HG03103 (cell line): ENCODE results near the gene PLB1.

Source experiments
- ATAC-seq: cut with Tn5 transposase; IDR thresholded peaks from one replicate; pipeline ENCODE4 v1.9.1; 2021; ENCODE audit warnings: low read depth; ENCODE audit not compliant: unreplicated experiment

PLB1 gene, protein sequence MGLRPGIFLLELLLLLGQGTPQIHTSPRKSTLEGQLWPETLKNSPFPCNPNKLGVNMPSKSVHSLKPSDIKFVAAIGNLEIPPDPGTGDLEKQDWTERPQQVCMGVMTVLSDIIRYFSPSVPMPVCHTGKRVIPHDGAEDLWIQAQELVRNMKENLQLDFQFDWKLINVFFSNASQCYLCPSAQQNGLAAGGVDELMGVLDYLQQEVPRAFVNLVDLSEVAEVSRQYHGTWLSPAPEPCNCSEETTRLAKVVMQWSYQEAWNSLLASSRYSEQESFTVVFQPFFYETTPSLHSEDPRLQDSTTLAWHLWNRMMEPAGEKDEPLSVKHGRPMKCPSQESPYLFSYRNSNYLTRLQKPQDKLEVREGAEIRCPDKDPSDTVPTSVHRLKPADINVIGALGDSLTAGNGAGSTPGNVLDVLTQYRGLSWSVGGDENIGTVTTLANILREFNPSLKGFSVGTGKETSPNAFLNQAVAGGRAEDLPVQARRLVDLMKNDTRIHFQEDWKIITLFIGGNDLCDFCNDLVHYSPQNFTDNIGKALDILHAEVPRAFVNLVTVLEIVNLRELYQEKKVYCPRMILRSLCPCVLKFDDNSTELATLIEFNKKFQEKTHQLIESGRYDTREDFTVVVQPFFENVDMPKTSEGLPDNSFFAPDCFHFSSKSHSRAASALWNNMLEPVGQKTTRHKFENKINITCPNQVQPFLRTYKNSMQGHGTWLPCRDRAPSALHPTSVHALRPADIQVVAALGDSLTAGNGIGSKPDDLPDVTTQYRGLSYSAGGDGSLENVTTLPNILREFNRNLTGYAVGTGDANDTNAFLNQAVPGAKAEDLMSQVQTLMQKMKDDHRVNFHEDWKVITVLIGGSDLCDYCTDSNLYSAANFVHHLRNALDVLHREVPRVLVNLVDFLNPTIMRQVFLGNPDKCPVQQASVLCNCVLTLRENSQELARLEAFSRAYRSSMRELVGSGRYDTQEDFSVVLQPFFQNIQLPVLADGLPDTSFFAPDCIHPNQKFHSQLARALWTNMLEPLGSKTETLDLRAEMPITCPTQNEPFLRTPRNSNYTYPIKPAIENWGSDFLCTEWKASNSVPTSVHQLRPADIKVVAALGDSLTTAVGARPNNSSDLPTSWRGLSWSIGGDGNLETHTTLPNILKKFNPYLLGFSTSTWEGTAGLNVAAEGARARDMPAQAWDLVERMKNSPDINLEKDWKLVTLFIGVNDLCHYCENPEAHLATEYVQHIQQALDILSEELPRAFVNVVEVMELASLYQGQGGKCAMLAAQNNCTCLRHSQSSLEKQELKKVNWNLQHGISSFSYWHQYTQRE (N-terminal part only)

DNA sequence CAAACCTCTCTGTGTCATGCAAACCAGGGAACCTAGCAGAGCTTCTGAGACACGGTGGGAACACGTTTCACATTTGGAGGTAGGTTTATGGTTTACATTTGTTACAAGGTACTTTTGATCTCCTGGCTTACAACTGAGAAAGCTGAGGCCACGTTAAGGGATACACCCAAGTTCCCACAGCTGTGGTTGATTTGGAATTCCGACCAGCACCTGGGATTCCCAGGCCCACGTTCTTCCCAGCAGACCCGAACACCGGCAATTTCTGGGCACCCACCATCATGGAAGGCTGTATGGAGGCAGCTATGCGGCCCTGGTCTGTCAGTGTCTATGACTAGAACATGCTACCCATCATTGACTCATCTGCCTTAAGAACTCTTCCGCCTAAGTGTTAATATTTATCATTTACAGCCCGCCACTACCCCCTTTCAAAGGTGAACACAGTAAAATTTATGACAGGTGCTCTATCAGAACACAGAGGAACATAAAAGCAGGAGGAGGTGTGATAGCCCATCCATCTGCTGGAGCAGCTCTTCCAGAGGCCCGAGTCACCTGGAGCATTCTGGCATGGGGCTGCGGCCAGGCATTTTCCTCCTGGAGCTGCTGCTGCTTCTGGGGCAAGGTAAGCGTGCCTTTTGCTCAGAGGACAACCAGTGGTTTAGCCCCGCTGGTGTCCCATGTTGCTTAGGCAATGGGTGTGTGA lies at the start of gene PLB1:
Gene PLB1 (plus strand): TSS at position 510 of the 700 bp plus-strand sequence. CDS start 55 bp downstream, at position 565.
- ATAC-seq, result no peak

DNA sequence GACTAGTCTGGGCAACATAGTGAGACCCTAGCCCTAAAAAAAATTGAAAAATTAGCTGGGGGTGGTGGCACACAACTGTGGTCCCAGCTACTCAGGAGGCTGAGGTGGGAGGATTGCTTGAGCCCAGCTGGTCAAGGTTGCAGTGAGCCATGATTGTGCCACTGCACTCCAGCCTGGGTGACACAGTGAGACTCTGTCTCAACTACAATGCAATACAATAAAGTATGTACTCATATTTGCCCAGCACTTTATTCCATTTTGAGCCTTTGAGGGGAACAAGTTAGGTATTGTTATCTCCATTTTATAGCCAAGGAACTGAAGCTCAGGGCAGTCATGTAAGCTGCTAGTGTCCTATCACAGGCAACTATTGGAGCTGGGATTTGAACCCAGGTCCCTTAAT lies 49.3 kb upstream of the PLB1 start:
- ATAC-seq, result no peak

DNA sequence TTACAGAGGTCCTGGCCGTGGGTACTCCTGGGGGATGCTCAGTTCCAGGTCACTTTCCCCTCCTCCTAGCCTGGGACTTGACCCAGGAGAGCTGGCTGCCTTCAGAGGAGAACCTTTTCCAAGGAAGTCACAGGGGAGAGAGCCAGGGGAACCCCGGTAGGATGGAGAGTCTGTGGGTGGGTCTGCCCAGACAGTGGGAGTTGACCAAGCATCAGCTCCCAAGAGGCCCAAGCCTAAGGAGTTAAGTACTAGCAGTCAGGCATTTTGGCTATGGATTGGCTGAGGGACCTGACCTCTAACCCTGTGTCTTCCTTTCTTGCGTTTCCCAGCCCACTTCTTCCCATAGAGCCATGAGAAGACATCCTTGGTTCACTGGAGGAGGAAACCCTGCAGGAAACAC lies 48.8 kb upstream of the PLB1 start:
- ATAC-seq, result no peak

DNA sequence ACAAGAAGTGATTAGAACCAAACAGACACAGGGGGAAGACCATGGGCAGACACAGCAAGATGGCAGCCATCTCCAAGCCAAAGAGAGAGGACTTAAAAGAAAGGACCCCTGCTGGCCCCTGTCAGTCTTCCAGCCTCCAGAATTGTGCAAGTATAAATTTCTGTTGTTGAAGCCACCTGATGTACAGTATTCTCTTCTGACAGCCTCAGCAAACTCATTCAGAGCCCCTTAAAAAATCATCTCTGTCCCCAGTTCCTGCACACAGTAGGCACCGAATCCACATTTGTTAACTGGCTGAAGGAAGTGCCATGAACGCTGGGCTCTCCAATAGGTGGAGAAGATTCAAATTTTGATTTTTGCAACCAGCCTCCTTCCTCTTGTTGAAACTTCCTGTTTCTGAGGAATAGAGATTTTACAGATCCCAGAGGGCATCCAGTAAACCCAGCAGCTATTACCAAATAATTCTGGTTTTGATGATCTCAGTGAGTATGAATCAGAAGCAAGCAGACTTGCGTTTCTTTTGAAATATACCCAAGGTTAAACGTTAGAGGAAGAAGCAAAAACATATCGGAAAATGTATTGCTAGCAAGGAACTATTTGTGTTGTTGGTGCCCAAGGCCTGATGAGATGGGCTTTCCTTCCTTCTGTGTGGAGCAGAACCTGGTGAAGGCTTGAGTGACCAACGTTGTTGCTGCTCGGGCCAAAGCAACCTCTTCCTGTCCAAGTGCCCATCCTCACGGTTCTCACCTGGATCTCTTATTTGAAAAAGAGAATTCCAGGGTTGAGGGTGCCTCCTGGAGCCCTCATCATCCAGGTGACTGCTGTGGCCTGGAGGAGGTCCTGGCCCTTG lies 47.7 kb upstream of the PLB1 start:
- ATAC-seq, result no peak

DNA sequence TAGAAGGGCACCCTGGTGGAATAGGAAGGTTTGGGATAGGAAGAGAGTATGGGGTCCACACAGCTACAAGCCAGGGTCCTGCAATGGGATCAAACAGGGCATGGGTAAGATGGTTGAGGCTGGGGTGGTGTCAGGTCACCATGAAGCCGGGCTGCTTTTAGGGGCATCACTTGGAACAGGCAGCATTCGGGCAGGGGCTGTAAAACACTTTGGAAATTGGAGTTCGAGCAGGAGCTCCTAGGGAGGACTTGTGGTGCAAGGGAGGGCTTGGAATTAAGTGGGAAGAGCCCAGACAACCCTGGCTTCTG lies 47.1 kb upstream of the PLB1 start:
- no peak for ATAC-seq

DNA sequence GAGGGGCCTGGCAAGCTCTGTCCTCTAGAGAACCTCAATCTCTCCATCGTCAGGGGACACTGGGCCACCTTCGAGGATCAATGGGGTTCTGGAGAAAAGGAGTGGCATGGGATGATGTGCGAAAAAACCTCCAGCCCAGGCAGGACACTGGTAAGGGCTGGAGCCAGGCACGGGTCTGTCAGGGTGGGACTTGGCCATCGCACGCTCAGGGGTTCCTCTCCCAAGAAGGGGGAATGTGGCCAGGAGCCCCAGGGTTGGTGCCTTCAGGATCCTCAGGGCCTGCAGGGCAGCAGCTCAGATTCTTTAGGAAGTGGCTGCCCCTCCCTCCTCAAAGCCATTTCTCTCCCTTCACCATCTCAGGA lies 46.8 kb upstream of the PLB1 start:
- no peak for ATAC-seq

DNA sequence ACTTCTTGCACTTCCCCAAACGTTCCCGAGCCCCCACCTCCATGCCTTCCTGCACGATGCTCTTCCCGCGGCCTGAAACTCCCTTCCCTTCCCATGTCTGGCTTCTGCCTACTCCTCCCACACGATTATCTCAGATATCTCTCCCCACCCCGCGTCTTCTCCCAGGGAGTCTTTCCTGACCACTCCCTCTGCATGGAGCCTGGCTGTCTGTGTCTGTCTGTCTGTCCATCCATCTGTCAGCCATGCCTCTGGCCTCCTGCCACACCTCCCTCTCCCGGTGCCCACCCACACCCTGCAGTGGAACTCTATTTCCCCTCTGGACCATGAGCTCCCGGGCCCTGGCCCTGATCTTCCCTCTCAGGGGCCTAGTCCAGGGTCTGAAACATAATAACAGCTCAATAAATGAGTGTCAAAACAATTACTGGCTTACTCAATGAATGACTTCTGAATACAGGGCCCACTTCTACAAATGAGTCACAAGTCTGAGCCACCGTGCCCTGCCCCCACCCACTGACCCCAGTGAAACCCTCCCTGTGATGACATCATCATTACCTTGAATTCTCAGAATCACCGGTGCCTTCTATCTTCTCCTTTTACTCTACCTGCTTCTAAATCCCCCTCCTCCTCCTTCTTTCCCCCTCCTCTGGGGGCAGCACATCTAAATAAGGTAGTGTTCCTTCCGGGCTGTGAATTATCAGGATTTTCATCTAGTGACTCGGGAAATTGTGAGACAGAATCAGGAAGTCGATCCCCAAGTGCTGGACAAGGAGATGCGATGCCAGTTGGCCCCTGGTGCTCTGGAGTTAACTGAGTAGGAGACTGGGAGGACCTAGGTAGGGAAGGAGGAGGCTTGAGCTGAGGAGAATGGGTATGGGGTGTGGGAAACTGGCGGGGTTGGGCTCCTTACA lies 46.1 kb upstream of the PLB1 start:
- no peak for ATAC-seq

DNA sequence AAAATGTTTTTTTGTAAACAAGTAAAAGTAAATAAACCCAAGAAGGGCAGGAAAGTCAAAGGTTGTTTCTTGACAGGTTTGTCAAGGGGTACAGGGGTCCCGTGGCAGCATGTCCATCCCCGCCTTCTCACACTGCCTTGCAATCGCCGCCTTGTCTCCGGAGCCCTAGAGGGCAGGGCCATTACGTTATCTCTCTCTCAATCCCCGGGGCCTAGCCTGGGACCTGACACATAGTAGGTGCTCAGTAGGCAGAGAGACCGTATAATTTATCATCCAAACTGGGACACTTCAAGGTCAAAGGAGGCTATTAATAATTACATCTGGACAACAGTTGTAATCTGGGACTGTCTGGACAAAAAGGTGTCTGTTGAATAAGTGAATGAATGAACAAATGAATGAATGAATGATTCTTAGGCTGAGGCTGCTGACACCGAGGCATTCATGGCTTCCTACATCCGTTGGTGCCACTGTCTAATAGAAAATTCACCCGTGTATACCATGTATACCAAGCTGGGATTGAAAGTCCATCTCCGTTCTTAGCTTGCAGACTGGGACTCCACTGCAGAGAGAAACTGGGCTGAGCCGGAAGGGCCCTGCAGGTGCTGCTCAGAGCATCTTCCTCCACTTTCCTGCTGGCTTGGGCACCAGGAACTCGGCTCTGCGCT lies 44.8 kb upstream of the PLB1 start:
- ATAC-seq, result no peak

DNA sequence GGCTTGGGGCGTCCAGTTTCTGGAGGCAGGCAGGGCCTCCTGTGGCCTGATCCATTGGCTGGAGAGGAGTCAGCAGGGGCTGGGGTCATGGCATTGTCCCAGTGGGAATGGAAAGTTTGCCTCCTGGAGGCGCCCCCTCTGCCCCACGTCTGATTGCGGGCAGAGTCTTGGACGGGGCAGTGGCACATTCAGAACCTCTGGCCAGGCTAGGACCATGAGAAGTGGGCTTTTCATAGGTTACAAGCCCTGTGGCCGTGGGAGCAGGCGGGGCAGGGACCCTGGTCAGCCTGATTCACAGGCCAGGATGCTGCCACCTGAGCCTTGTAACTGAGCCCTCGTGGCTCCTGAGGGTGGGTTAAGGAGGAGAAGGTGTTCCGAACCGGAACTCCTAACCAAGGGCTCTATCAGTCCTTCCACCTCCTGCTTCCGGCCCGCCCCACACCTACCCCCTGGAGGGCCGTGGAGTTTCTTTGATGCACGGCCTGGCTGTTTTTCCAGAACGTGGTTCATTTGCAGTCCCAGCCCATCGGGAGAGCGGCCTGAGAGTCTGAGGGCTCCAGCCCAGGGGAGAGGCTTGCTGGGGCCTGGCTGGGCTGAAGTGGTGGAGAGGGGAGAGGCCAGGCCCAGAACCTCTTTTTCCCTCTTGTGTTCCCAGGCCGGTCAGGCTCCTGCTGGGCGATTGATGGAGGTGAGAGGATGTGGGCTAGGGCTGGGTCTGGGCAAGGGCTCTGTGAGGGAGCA lies 43.9 kb upstream of the PLB1 start:
- no peak for ATAC-seq

DNA sequence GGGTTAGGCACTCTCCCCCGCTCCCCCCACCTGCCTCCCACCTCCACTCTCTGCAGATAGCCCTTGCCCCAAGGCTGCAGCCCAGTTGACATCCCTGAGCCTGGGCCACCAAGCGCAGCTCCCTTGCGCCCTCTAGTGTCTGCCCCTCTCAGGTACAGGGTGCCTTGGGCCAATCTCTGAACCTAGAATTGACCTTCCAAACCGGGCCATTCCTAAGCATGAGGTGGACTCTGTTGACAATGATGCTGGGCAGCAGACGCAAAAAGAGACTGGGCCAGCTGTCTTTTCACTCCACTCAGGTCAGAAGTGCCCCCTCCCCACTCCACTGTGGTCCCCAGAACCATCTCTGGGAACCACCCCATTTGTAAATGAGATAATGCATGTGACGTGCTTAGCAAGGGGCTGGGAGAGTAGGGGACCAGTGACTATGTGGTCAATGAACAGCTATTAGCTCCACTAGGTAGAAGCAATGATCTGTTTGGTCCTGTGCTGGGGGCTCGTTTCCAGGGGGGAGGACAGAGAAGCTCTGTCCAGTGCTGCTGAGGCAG lies 43.3 kb upstream of the PLB1 start:
- ATAC-seq, result no peak

DNA sequence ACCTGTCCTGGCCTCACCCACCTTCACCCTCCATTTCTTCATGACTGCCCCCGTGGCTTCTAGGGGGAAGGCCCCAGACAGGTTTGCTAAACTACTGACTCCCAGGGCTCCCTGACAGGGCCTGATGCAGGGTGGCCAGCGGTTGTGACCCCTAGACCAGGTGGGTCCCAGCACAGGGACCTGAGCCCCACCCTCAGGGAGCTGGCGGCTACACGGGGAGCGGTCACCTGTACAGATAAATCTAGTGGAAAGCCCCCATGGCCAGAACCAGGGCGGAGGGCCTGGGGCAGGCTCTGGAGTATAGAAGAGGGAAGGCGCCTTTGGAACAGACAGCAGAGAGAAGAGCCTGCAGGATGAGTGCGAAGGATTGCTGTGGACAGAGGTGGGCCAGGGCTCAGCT lies 42.5 kb upstream of the PLB1 start:
- ATAC-seq, result no peak

DNA sequence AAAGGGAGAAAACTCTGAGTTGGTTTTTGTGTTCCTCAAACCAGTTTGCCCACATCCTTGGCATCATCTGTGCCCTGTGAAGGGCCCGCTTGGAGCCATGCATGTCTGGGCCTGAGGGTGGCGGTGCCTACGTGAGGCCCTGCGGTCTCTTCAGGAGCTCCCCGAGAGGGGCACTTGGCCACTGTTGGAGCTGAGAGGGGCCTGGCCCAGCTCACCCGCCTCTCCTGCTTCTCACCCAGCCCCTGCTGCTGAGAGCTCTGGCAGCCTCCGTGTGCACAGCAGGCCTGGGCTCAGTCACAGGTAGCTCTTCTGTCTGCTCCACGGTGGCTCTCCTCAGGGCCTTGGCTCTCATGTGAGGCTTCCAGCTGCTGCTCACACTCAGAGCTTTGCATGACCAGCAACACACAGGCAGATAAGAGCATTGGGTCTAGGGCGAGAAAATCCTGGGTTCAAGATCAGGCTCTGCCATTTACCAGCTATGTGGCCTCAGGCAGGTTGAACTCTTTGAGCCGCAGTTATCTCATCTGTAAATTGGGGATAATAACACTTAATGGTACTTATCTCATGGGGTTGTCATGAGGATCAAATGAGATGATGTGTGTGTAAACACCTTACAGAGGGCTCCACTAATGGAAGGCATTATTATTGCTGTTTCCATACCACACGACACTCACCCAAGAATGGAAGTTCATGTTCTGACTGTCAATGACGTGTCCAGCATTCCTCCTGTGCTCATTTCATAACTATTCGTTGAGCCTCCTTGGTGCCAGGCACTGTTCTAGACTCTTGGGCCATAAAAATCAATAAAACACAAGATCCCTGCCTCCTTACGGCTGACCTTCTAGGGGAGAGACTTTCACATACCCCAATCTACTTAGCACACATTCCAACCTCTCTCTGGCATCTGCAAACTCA lies 41.6 kb upstream of the PLB1 start:
- ATAC-seq, result no peak

DNA sequence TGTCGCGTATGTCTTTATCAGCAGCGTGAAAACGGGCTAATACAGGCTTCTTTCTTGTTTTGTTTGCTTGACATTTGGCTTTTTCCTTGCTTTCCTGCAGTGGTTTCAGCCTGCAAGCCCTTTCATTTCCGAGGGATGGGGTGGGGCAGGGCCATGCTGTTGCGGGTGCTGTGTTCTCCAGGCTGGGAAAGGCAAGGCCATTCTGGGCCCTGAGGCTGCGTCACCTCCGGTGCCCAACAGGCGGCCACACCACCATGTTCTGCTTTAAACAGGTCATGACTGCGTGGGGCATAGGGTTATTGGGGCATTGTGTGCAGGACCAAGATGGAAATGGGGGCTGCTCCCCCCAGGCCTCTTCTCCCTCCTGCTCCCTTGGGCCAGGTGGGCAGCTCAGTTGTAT lies 38.6 kb upstream of the PLB1 start:
- ATAC-seq, result no peak

DNA sequence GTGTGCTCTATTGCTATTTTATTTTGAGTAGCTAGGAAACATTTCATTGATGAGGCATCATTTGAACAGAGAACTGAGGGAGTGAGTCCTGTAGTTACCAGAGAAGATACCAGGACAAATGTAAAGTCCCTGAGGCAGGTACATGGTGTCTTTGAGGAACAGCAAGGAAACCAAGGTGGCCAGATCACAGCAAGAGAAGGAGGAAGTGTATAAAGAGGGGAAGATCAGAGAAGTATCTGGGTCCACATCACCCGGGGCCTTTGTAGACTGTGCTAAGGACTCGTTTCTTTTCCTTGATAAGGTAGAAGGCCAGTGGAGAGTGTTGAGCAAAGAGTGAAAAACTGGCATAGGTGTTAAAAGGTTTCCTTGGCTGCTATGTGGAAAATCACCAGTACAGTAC lies 34.8 kb upstream of the PLB1 start:
- no peak for ATAC-seq

DNA sequence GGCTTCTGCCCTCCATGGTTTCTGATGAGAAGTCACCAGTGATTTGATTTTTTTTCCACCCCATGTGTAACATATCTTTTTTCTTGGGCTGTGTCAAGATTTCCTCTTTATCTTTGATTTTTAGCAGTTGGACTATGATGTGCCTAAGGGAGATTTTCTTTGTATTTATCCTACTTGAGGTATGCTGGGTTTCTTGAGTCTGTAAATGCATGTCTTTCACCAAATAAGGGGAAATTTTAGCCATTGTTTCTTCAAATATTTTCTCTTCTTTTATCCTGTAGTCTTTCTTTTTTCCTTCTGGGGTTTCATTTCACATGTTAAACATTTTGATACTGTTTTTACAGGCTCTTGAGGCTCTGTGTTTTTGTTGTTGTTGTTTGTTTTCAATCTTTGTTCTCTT lies 33.7 kb upstream of the PLB1 start:
- ATAC-seq, result no peak

DNA sequence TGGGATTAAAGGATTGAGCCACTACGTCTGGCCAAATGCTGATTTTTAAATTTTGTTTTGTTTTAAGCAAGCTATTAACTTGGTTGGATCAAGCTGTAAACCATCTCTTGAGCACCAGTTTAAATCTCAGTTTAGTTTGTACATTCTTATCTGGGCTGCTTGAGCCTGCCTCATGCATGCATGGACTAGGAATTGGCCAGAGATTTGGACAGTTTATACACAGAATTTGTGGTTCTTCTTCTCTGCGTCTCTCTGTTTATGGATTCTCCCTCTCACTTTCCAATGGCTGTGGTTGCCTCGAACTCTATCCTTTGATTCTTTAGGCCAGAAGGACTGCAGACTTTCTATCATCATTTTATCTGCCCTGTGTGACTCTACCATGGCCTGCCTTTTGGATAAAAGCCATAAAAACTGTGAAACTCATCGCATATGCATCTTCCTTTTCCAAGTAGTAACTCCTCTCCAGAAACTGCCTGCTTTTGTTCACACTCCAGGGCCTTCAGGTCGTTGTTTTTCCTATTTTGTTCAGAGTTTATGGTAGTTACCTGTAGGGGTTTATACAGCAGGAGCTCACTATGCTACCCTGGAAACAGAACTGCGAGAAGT lies 32.5 kb upstream of the PLB1 start:
- ATAC-seq, result no peak
